ENCODE data around the gene GUF1.

Gene GUF1, protein sequence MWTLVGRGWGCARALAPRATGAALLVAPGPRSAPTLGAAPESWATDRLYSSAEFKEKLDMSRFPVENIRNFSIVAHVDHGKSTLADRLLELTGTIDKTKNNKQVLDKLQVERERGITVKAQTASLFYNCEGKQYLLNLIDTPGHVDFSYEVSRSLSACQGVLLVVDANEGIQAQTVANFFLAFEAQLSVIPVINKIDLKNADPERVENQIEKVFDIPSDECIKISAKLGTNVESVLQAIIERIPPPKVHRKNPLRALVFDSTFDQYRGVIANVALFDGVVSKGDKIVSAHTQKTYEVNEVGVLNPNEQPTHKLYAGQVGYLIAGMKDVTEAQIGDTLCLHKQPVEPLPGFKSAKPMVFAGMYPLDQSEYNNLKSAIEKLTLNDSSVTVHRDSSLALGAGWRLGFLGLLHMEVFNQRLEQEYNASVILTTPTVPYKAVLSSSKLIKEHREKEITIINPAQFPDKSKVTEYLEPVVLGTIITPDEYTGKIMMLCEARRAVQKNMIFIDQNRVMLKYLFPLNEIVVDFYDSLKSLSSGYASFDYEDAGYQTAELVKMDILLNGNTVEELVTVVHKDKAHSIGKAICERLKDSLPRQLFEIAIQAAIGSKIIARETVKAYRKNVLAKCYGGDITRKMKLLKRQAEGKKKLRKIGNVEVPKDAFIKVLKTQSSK

DNA sequence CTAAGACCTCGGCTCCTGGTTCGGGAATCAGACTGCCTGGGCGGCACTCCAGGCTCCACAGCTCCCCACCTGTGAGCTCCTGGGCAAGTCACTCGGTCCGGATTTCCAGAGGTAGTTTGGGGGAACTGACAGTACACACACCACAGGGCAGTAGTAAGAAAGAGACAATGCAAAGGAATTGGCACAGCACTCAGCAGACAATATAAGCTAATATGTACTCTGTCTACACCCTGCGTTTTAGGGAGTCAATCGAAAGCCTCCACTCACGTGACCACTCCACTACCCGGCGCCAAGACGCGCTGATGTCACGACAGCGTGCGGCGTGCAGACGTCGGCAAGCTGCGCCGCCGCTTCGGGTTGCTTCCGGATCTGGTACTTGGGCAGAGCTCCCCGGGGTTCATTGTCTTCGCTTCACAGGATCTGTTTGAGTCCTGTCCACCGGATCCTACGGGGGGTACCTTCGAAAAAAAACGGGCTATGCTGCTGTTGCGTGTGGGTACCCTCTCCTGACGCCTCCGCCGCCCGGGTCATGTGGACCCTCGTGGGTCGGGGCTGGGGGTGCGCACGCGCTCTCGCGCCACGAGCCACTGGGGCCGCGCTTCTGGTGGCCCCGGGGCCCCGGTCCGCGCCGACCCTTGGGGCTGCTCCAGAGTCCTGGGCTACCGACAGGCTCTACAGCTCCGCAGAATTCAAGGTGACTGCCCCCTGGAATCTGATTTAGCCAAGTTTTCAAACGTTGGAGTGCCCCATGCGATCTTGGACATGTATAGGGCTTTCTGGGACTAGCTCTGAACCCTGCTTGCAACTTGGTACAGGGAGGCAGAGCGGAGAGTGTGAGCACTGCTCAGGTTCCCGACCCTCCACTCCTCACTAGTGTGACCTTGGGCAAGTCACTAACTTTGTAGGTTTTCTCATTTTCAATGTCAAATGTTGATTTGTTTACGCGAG is at the start of gene GUF1:
GUF1 (plus strand) TSS at position 327 of the 948 bp plus-strand sequence; CDS start at position 530, 203 bp downstream.
- peak; percentile 59 to 84 for DNase-seq

- DNase-seq, result peak in 1 of 2 experiments; percentile 44
Observed at GRCh38 chr4:44629280-44629866, 48.8 kb upstream of the GUF1 start.

GRCh38 chr4:44632089-44632488 is 46.1 kb upstream of the GUF1 start:
- no peak for DNase-seq

- no peak for DNase-seq
Observed at GRCh38 chr4:44632733-44633132, 45.5 kb upstream of the GUF1 start.

DNA sequence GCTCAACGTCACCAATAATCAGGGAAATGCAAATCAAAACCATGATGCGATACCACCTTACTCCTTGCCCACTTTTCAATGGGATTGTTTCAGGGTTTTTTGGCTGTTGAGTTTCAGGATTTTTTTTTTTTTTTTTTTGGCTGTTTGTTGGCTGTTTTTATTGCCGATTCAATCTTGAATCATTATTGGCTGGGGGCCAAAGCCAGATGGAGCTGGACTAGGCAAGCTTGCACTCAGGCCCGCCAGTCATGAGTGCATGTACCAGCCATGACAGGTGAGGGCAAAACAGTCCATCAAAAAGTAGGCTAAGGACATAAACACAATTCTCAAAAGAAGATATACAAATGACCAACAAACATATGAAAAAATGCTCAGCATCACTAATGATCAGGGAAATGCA is 40.1 kb upstream of the GUF1 start:
- DNase-seq, result no peak

DNA sequence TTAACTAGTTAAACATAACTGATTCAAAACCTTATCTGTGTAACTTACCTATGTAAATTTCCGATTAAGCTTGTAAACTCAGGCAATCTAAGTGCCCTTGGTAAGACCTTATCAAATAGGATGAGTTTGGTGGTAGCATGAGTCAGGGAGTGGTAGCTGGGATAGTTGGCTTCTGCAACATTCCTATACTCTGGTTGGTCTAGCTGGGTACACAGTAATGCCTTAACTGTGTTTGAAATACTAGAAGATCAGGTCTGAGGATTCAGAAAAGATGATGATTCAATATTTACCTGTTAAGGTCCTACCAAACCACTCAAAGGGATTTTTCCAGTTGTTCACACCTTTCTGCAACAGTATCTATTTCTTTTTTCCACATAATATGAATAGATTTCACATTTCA is 32.1 kb upstream of the GUF1 start:
- no peak for DNase-seq

DNA sequence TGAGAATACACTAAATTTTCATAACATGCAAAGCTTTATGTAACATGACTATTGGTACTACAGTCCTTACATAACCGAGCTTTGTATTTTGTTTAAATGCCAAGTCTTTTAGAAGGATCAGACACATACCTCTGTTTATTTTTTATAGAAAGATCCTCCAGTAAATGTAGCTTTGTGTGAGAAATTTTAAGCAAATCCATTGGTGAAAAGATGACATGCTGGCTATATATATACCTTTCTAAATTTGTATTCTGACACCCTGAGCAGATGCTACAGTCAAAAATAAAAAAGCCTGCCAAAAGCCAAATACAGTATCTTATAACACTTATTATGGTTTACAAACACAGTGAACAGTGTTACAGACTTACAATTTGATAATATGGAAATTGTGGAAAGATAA is 26.8 kb upstream of the GUF1 start, which contains the start of gene YIPF7:
YIPF7 (minus strand) TSS at position 201 of the 400 bp plus-strand sequence. CDS start 1,525 bp downstream, outside the sequence.
- DNase-seq, result no peak

- no peak for DNase-seq
Observed at GRCh38 chr4:44652002-44652401, 26.2 kb upstream of the GUF1 start.

DNA sequence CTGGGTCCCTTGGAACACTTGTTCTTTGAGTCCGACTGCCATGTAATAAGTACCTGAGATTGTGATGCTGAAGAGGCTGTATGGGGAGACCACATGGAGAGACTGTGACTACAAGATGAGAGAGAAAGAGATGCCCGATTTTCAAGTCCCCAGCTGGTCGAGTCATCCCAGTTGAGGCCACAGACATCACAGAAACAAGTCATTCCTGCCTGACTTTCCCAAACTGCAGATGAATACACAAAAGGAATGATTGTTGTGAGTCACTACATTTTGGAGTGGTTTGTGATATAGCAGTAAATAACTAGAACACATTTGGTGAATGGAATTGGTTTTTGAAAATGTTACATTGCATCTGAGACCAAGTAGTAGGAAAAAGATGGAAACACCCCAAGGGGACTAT is 17.8 kb upstream of the GUF1 start:
- DNase-seq, result no peak

DNA sequence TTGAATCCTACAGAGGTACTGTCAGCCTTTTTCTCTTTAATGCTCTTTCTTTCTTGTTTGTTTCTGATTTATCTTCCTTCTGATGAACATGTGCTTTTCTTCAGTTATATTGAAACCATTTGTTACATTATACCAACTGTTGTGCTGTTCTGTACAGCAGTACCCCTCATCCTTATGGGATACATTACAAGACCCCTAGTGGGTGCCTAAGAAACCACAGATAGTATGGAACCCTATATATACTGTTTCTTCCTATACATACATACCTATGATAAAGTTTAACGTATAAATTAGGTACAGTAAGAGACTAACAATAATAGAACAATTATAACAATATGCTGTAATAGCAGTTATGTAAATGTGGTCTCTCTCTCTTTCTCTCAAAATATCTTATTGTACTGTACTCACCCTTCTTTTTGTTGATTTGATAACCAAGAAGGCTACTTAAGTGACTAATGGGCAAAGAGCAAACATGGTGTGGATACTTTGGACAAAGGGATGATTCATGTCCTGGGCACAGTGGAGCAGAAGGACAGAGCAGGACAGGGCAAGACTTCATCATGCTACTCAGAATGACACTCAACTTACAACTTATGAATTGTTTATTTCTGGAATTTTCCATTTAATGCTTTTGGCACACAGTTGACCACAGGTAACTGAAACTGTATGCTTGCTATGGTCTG is 16.1 kb upstream of the GUF1 start:
- no peak for DNase-seq

DNA sequence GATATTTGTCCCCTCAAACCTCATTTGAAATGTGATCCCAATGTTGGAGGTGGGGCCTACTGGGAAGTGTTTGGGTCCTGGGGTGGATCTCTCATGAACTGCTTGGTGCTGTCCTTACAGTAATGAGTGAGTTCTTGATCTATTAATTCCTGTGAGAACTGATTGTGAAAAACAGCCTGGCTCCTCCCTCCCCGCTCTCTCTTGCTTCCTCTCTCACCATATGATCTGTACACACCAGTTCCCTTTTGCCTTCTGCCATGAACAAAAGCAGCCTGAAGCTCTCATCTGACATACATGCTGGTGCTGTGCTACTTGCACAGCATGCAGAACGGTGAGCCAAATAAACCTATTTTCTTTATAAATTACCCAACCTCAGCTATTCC is 15.6 kb upstream of the GUF1 start:
- no peak for DNase-seq

DNA sequence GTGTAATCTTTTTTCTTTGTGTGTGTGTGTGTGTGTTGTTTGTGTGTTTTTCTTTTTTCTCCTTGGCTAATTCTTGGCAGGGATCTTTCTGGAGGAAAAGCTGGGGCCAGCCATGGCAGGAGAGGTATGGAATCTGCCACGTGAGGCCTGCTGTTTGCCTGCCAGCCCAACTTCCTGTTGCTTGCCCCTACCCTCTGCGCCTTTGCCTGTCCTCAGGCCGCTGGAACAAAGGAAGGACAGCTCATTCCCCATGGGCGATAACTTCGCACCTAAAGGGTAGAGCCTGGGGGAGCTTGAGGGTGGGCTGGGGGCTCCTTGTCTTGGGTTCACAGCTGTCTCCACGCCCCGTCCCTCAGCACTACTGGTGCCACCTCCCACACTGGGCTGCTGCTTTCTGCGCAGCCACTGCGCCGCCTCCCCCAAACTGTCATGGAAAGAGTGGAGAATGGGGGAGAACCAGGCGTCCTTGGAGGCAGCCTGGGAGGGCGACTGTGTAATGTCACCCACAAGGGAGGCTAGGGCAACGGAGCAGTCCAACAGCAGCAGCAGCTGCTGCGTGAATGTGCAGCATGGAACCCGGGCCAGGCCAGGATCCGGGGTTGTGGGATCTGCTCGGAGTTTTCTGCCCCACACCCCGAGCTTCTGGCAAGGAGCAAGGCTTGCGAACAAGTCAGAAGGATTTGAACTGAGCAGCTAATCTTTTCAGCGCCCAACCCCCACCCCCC is 14.5 kb upstream of the GUF1 start:
- DNase-seq, result no peak

DNA sequence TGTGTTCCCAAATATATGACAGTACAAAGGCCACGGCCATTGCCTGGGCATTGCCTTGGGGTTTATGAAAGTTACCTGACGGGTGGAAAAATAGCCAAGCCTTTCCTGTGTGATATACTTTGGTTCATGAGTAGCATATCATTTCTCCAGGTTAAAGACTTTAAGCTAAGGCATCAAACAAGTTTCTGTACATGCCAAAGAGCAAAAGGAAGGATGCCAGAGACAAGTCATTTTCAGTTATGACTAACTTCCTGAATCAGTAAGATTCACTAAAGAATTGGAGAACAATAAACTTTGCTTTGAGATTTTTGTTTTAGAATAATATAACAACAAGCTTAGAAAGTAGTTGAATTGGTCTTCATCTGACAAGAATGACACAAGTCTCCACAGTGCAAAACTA is 9.7 kb upstream of the GUF1 start:
- DNase-seq, result no peak

DNA sequence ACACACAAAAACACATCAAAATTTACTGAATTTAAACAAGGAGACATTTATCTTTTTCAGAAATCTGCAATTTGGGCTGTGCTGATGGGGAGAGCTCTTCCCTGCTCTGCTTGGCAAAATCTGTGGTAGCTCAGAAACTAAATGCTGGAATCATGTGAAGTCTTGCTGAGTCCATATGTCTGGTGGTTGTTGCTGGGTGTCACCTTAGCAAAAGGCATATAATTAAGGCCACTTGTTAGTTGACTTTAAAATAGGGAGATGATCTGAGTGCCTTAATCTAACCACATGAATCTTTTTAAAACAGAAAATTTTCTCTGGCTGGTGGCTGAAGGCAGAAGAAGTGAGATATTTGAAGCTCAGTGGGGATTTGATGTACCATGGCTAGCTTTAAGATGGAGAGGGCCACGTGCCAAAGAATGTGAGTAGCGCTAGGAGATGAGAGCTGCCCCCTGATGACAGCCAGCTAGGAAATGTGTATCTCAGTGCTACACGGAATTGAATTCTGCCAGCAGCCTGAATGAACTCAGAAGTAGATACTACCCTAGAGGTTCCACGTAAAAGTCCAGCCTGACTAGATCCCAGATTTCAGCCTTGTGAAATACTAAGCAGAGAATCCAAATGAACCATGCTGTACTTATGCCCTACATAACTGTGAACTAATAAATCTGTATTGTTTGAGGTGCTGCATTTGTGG is 7.6 kb upstream of the GUF1 start:
- DNase-seq, result no peak

DNA sequence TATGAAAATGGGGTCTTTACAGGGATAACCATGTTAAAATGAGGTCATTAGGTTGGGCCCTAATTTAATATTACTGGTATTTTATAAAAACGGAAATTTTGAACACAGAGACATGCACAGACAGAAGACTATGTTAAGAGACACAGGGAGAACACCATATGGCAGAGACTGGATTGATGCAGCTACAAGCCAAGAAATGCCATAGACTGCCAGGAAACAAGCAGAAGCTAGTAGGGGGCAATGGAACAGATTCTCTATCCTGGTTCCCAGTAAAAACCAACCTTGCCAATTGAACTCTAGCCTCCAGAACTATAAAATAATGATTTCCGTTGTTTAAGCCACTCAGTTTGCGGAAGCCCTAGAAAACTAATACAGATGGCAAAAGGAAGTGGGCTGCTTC is 6.6 kb upstream of the GUF1 start:
- DNase-seq, result no peak

- no peak for DNase-seq
Observed at GRCh38 chr4:44674471-44674870, 3.7 kb upstream of the GUF1 start.

DNA sequence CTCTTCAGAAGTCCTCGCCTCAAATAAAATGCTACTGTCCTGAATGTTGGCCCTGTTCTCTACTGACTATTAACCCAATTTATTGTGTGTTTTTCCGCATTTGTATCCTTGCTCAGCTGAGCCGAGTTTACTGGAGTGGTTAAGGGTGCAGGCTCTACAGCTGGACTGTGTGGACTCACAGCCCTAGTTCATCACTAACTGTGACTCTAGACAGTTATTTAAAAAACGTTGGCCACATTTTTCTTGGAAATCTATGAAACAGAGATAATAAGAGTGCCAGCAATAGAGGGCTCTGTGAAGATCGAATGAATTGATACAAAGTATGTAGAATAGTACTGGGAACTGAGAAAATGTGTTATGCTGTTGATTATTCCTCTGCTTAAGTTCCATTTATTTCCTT is 2.9 kb upstream of the GUF1 start:
- no peak for DNase-seq

GRCh38 chr4:44679060-44679459 is 840 bp downstream of the GUF1 start:
- DNase-seq, result no peak

GRCh38 chr4:44684648-44685047 is 6.4 kb downstream of the GUF1 start:
- DNase-seq, result no peak

GRCh38 chr4:44700427-44700826 is 22.2 kb downstream of the GUF1 start:
- no peak for DNase-seq

GRCh38 chr4:44701037-44701436 is 22.8 kb downstream of the GUF1 start:
- no peak for DNase-seq

All from SW 1271 (cell line).